Mesenchymal stem cell (in vitro differentiated cells and primary cell): Measurements from ENCODE around the gene FBXO34.
A peak's percentile ranks its signal among the peaks of the same experiment; 100 is the strongest.
"Not testable (repeated sequence)": the region's sequence is repeated elsewhere in the genome, so short reads cannot be mapped to it uniquely, and the experiment has no call there.

Experiments used
- DNase-seq: peaks from one replicate; pipeline ENCODE4 v3.0.0-alpha.2; 2013
- H2AFZ ChIP-seq: one replicate; pipeline ENCODE4 v1.6.1; 2013; ENCODE audit warnings: low read depth, mild to moderate bottlenecking, control low read depth, inconsistent platforms, low read length, moderate library complexity
- H2AK5ac ChIP-seq: 2 replicates; pipeline ENCODE4 v1.6.1; 2013; ENCODE audit warnings: low read length, moderate library complexity, mild to moderate bottlenecking, inconsistent platforms; ENCODE audit not compliant: severe bottlenecking
- H2BK120ac ChIP-seq: one replicate; pipeline ENCODE4 v1.6.1; 2013; ENCODE audit warnings: low read depth, mild to moderate bottlenecking, inconsistent platforms, low read length, moderate library complexity
- H2BK12ac ChIP-seq, 2 experiments: one replicate each; pipeline ENCODE4 v1.6.1; 2013; ENCODE audit warnings: inconsistent platforms in 2 of 2, low read length in 2 of 2, mild to moderate bottlenecking in 2 of 2, moderate library complexity in 2 of 2, control low read depth in 1 of 2
- H2BK15ac ChIP-seq: one replicate; pipeline ENCODE4 v1.6.1; 2013; ENCODE audit warnings: mild to moderate bottlenecking, low read depth, inconsistent platforms; ENCODE audit not compliant: poor library complexity, severe bottlenecking
- H2BK5ac ChIP-seq: 2 replicates; pipeline ENCODE4 v1.6.1; 2013; ENCODE audit warnings: low read depth, mild to moderate bottlenecking, low read length, control low read depth, inconsistent platforms; ENCODE audit not compliant: poor library complexity, severe bottlenecking
- H3K14ac ChIP-seq, 2 experiments: one replicate each; pipeline ENCODE4 v1.6.1; 2013; ENCODE audit warnings: inconsistent platforms in 2 of 2, low read length in 2 of 2, control low read depth in 1 of 2, mild to moderate bottlenecking in 1 of 2, moderate library complexity in 1 of 2
- H3K18ac ChIP-seq, 2 experiments: one replicate each; pipeline ENCODE4 v1.6.1; 2013; ENCODE audit warnings: inconsistent platforms in 2 of 2, low read length in 2 of 2, control low read depth in 1 of 2, low read depth in 1 of 2, mild to moderate bottlenecking in 1 of 2
- H3K23ac ChIP-seq, 2 experiments: one replicate each; pipeline ENCODE4 v1.6.1; 2013; ENCODE audit warnings: inconsistent platforms in 2 of 2, low read length in 2 of 2, mild to moderate bottlenecking in 2 of 2, moderate library complexity in 2 of 2, control low read depth in 1 of 2
- H3K27ac ChIP-seq: 2 replicates; pipeline ENCODE4 v1.5.1; 2013; ENCODE audit warnings: mild to moderate bottlenecking, moderate library complexity, low read length, control low read depth, inconsistent platforms; ENCODE audit not compliant: poor library complexity, severe bottlenecking
- H3K27me3 ChIP-seq, 2 experiments: 2 replicates each; pipeline versions ENCODE4 v1.6.1 to v1.7.0; 2013; ENCODE audit warnings: low read length in 2 of 2, mild to moderate bottlenecking in 2 of 2, moderate library complexity in 2 of 2, control low read depth in 1 of 2, inconsistent platforms in 1 of 2; ENCODE audit not compliant: control insufficient read depth in 1 of 2, insufficient read depth in 1 of 2
- H3K36me3 ChIP-seq, 2 experiments: 2 replicates each; pipeline versions ENCODE4 v1.6.1 to v1.7.0; 2013; ENCODE audit warnings: low read length in 2 of 2, control low read depth in 1 of 2, inconsistent platforms in 1 of 2, low read depth in 1 of 2, mild to moderate bottlenecking in 1 of 2; ENCODE audit not compliant: insufficient read depth in 2 of 2, control insufficient read depth in 1 of 2
- H3K4ac ChIP-seq, 2 experiments: one replicate each; pipeline ENCODE4 v1.6.1; 2013; ENCODE audit warnings: inconsistent platforms in 2 of 2, low read length in 2 of 2, mild to moderate bottlenecking in 2 of 2, moderate library complexity in 2 of 2, control low read depth in 1 of 2, low read depth in 1 of 2
- H3K4me1 ChIP-seq: 2 replicates; pipeline ENCODE4 v1.6.1; 2013; ENCODE audit warnings: low read depth, low read length, control low read depth; ENCODE audit not compliant: control insufficient read depth, insufficient read depth
- H3K4me2 ChIP-seq: 2 replicates; pipeline ENCODE4 v1.6.1; 2013; ENCODE audit warnings: low read length, mild to moderate bottlenecking, inconsistent platforms; ENCODE audit not compliant: poor library complexity, severe bottlenecking
- H3K4me3 ChIP-seq, 2 experiments: 2 replicates each; pipeline versions ENCODE4 v1.5.1 to v1.7.0; 2013; ENCODE audit warnings: low read length in 2 of 2, mild to moderate bottlenecking in 2 of 2, control low read depth in 1 of 2, low read depth in 1 of 2; ENCODE audit not compliant: insufficient read depth in 1 of 2
- H3K79me1 ChIP-seq: replicated peaks from 2 replicates; pipeline ENCODE4 v1.6.1; 2013; ENCODE audit warnings: mild to moderate bottlenecking, control low read depth, low read length, inconsistent platforms; ENCODE audit not compliant: poor library complexity, severe bottlenecking
- H3K9ac ChIP-seq: 2 replicates; pipeline ENCODE4 v1.7.0; 2013; ENCODE audit warnings: mild to moderate bottlenecking, low read length, moderate library complexity
- H3K9me3 ChIP-seq: 2 replicates; pipeline ENCODE4 v1.7.0; 2013; ENCODE audit warnings: mild to moderate bottlenecking, low read length; ENCODE audit not compliant: control insufficient read depth
- H4K8ac ChIP-seq: one replicate; pipeline ENCODE4 v1.6.1; 2013; ENCODE audit warnings: inconsistent platforms, mild to moderate bottlenecking, low read length, moderate library complexity
- H4K91ac ChIP-seq: one replicate; pipeline ENCODE4 v1.6.1; 2013; ENCODE audit warnings: mild to moderate bottlenecking, low read length, inconsistent platforms
- WGBS: methylation state at CpG from one replicate; pipeline ENCODE4 v1.1.7; 2013; ENCODE audit warnings: mixed read lengths; 5-methylcytosine and 5-hydroxymethylcytosine counted together

The FBXO34 gene

DNA sequence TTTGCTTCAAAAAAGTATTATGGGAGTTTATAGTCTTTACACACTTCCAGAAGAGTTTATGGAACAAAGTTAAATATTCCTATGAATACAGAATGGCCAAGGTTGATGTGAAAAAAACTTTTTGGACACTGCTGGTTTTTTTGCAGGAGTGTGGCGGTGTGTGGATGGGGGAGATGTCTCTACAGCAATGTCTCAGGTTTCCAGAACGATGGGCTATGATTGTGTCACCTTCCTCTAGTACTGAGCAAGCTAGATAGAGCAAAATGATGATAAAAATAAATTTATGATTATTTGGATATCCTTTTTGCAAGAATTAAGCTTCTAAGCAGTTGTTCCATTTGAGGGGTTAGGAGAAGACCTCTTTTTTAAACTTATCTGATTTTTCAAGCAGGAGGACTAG is 37.9 kb downstream of the FBXO34 start:
- Histone ChIP-seq H2BK15ac (no peak overlapping the region), H3K36me3 (peaks cover 0 to 15% of the 10 kb centered on the region in 2 experiments), H4K8ac (no peak overlapping the region), H2BK120ac (no peak overlapping the region), H3K79me1 (peaks cover 32% of the 10 kb centered on the region), H4K91ac (no peak overlapping the region), H2BK12ac (no peak overlapping the region), H3K9ac (no peak overlapping the region), H3K4me3 (no peak overlapping the region), H3K9me3 (peaks cover 11% of the 10 kb centered on the region), H3K14ac (no peak overlapping the region), H2AFZ (no peak overlapping the region), H3K4me1 (peaks cover 3% of the 10 kb centered on the region), H2AK5ac (no peak overlapping the region), H3K27me3 (no peaks in the 10 kb centered on the region), H2BK5ac (no peak overlapping the region), H3K18ac (no peak overlapping the region), H3K27ac (no peak overlapping the region), H3K4ac (no peak overlapping the region), H3K23ac (no peak overlapping the region), H3K4me2 (no peak overlapping the region)
- WGBS: 97% methylated on average over 2 of the region's 2 CpGs
- DNase-seq: no peak

DNA sequence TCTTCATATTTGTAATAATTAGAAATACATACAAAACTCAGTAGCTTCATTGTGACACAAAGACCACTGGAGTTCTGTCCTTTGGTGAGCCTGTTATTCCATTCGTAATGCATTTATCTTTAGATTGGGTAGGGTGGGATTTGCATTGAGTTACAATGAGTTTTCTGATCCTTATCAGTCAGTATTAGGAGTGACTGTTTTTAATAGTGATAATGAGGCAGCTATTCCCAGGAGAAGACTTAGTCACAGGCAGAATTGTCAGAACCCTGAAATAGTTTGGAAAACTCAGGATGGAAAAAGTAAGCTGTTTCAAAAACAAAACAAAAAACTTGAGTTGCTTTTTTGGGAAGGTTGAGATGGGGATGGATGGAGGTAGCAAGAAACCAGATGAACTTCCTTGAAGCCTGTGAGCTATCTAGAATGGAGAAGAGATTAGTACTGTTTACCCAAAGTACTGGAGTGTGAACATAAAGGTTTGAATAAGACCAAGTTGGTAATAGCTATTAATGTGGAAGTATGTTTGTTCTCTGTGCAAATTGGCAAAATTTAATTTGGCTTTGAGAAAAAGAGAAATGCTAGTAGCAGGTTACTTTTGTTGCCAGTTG is 38.6 kb downstream of the FBXO34 start:
- H3K27ac ChIP-seq: no peak overlapping the region
- H3K79me1 ChIP-seq: peaks cover 31% of the 10 kb centered on the region
- H4K91ac ChIP-seq: no peak overlapping the region
- H3K23ac ChIP-seq: no peak overlapping the region
- H3K14ac ChIP-seq: no peak overlapping the region
- no peak overlapping the region for H2AFZ ChIP-seq
- no peaks in the 10 kb centered on the region for H3K27me3 ChIP-seq
- H3K4me2 ChIP-seq: no peak overlapping the region
- WGBS: 63% methylated on average over 1 of the region's 1 CpG
- peaks cover 0 to 15% of the 10 kb centered on the region in 2 experiments for H3K36me3 ChIP-seq
- no peak overlapping the region for H2BK5ac ChIP-seq
- no peak overlapping the region for H4K8ac ChIP-seq
- no peak overlapping the region for H2AK5ac ChIP-seq
- no peak overlapping the region for H2BK15ac ChIP-seq
- no peaks in the 10 kb centered on the region for H3K4me1 ChIP-seq
- H3K9me3 ChIP-seq: peaks cover 11% of the 10 kb centered on the region
- H3K18ac ChIP-seq: no peak overlapping the region
- H3K4ac ChIP-seq: no peak overlapping the region
- H3K9ac ChIP-seq: no peak overlapping the region
- no peak overlapping the region for H2BK12ac ChIP-seq
- H3K4me3 ChIP-seq: no peak overlapping the region
- peak; percentile 21 for DNase-seq
- H2BK120ac ChIP-seq: no peak overlapping the region

DNA sequence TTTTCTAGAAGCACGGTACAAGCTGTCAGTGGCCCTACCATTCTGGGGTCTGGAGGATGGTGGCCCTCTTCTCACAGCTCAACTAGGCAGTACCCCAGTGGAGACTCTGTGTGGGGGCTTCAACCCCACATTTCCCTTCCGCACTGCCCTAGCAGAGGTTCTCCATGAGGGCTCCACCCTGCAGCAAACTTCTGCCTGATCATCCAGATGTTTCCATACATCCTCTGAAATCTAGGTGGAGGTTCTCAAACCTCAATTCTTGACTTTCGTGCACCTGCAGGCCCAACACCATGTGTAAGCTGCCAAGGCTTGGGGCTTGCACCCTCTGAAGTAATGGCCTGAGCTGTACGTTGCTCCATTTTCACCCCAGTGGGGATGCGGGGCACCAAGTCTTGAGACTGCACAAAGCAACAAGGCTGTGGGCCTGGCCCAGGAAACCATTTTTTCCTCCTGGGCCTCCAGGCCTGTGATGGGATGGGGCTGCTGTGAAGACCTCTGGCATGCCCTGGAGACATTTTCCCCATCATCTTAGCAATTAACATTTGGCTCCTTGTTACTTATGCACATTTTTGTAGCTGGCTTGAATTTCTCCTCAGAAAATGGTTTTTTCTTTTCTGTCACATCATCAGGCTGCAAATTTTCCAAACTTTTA is 41.3 kb downstream of the FBXO34 start:
- Histone ChIP-seq H3K9me3 (peaks cover 11% of the 10 kb centered on the region), H3K36me3 (peaks cover 7 to 19% of the 10 kb centered on the region in 2 experiments), H3K79me1 (peaks cover 34% of the 10 kb centered on the region)
- H3K4me1 ChIP-seq, H2BK120ac ChIP-seq, DNase-seq, H3K23ac ChIP-seq, H3K4me2 ChIP-seq, H2BK12ac ChIP-seq, H2AFZ ChIP-seq, H2BK5ac ChIP-seq, H4K8ac ChIP-seq, H4K91ac ChIP-seq, H3K18ac ChIP-seq, H3K14ac ChIP-seq, H2BK15ac ChIP-seq, H2AK5ac ChIP-seq, H3K4me3 ChIP-seq, H3K9ac ChIP-seq, H3K27me3 ChIP-seq, H3K4ac ChIP-seq, H3K27ac ChIP-seq: not testable (repeated sequence)
- 98% methylated on average over 5 of the region's 5 CpGs for WGBS

DNA sequence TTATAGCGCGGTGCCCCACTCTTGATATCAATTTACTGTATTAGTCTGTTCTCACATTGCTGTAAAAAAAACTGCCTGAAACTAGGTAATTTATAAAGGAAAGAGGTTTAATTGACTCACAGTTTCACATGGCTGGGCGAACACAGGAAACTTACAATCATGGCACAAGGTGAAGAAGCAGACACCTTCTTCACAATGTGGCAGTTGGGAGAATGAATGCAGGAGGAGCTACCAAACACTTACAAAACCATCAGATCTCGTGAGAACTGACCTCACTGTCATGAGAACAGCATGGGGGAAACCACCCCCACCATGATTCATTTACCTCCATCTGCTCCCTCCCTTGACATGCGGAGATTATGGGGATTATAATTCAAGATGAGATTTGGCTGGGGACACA is 42.3 kb downstream of the FBXO34 start:
- H3K4me2 ChIP-seq: no peak overlapping the region
- H2BK120ac ChIP-seq: no peak overlapping the region
- no peak overlapping the region for H3K4me3 ChIP-seq
- no peak overlapping the region for H2AFZ ChIP-seq
- H4K91ac ChIP-seq: no peak overlapping the region
- no peak overlapping the region for H3K27ac ChIP-seq
- no peak for DNase-seq
- H3K9ac ChIP-seq: no peak overlapping the region
- H3K79me1 ChIP-seq: peaks cover 34% of the 10 kb centered on the region
- no peak overlapping the region for H3K14ac ChIP-seq
- peaks cover 7 to 19% of the 10 kb centered on the region in 2 experiments for H3K36me3 ChIP-seq
- no peak overlapping the region for H4K8ac ChIP-seq
- 100% methylated on average over 3 of the region's 5 CpGs for WGBS
- H3K18ac ChIP-seq: no peak overlapping the region
- no peak overlapping the region for H3K23ac ChIP-seq
- no peak overlapping the region for H2BK12ac ChIP-seq
- H3K4ac ChIP-seq: no peak overlapping the region
- H3K4me1 ChIP-seq: no peaks in the 10 kb centered on the region
- no peaks in the 10 kb centered on the region for H3K27me3 ChIP-seq
- no peak overlapping the region for H2AK5ac ChIP-seq
- H2BK15ac ChIP-seq: no peak overlapping the region
- no peak overlapping the region for H2BK5ac ChIP-seq
- H3K9me3 ChIP-seq: peaks cover 11% of the 10 kb centered on the region
